HepG2 (cell line): ENCODE results near the gene GDAP1L1.

ENCODE experiments used
- CTCF ChIP-seq: sonication (generic); formaldehyde crosslinking; IDR thresholded peaks from 2 replicates; pipeline ENCODE4 v1.5.0; 2020; ENCODE audit warnings: mild to moderate bottlenecking, missing genetic modification reagents, moderate library complexity
- HNRNPUL1 ChIP-seq: fragments of 200-400 bp; formaldehyde crosslinking; IDR thresholded peaks from 2 replicates; pipeline ENCODE4 v1.6.1; 2017; ENCODE audit warnings: low read depth, mild to moderate bottlenecking, low read length, moderate library complexity
- NFIC ChIP-seq: IDR thresholded peaks from 2 replicates; pipeline ENCODE4 v1.6.1; 2012; ENCODE audit warnings: mild to moderate bottlenecking, low read length, inconsistent platforms
- NPAS2 ChIP-seq: sonication (generic); formaldehyde crosslinking; IDR thresholded peaks from 2 replicates; pipeline ENCODE4 v1.8.0; 2022; ENCODE audit warnings: mild to moderate bottlenecking, missing genetic modification reagents, borderline replicate concordance
- NR2F1 ChIP-seq, 2 experiments: fragments of 450-650 bp in 1 of 2; formaldehyde crosslinking in 1 of 2; IDR thresholded peaks; 2 replicates each; pipeline versions ENCODE4 v1.5.0 to v1.6.1; 2016 to 2020; ENCODE audit warnings: mild to moderate bottlenecking in 1 of 2, missing compliant biosample characterization in 1 of 2, missing genetic modification reagents in 1 of 2, moderate library complexity in 1 of 2
- SMC3 ChIP-seq: IDR thresholded peaks from 2 replicates; pipeline ENCODE4 v1.6.1; 2011; ENCODE audit warnings: low read length, improper control_type of control experiment
- TEAD3 ChIP-seq: optimal IDR thresholded peaks from 2 replicates; pipeline ENCODE3; 2016; ENCODE audit warnings: borderline replicate concordance
- ZNF292 ChIP-seq: sonication (generic); formaldehyde crosslinking; IDR thresholded peaks from 2 replicates; pipeline ENCODE4 v1.8.1; 2022; ENCODE audit warnings: mild to moderate bottlenecking, low read depth, missing genetic modification reagents, borderline replicate concordance
- ZNF343 ChIP-seq: sonication (generic); formaldehyde crosslinking; IDR thresholded peaks from 2 replicates; pipeline ENCODE4 v1.4.0; 2020; ENCODE audit warnings: mild to moderate bottlenecking, missing genetic modification reagents
- ZNF891 ChIP-seq: sonication (generic); formaldehyde crosslinking; IDR thresholded peaks from 2 replicates; pipeline ENCODE4 v1.5.0; 2020; ENCODE audit warnings: mild to moderate bottlenecking, missing genetic modification reagents

- TF ChIP-seq NFIC (no peak), ZNF292 (CRISPR knock-in tag) (no peak), NR2F1 (CRISPR knock-in tag; IDR thresholded peaks at IDR 0.05) (peak; percentile 68 to 71; a peak in 3 of 4 replicates), ZNF891 (no peak; the same call in 1 of the 2 replicates), TEAD3 (CRISPR knock-in tag) (peak; percentile 69), SMC3 (no peak), HNRNPUL1 (no peak), NPAS2 (CRISPR knock-in tag) (no peak), ZNF343 (0 out of 2 replicates have a peak, but pooled peaks have one; percentile 26), CTCF (CRISPR knock-in tag) (peak; percentile 67)
Measured at GRCh38 chr20:44326391-44327159, 79.5 kb downstream of the GDAP1L1 start.
